OCI-LY1 (cell line): ENCODE data around the gene TMEM196.

Source experiments
- H2AFZ ChIP-seq: fragments of 200-600 bp; sonication (generic), shearing (Covaris generic); 2 replicates; pipeline ENCODE4 v1.6.0; 2014; ENCODE audit warnings: antibody characterized with exemption, mild to moderate bottlenecking, low read length
- H3F3A ChIP-seq: fragments of 200-600 bp; sonication (generic), shearing (Covaris generic); 2 replicates; pipeline ENCODE4 v1.6.0; 2014; ENCODE audit warnings: mild to moderate bottlenecking, antibody characterized with exemption, low read length, moderate library complexity; ENCODE audit not compliant: insufficient read depth
- H3K27ac ChIP-seq: fragments of 200-600 bp; sonication (generic); 2 replicates; pipeline ENCODE4 v1.5.1; 2014; ENCODE audit warnings: low read length, mixed run types, mild to moderate bottlenecking, low read depth; ENCODE audit not compliant: poor library complexity, severe bottlenecking
- H3K27me3 ChIP-seq: fragments of 200-600 bp; sonication (generic); 2 replicates; pipeline ENCODE4 v1.6.0; 2014; ENCODE audit warnings: antibody characterized with exemption, mild to moderate bottlenecking, low read length, moderate library complexity; ENCODE audit not compliant: insufficient read depth
- H3K36me3 ChIP-seq: fragments of 200-600 bp; sonication (generic); 2 replicates; pipeline ENCODE4 v1.6.1; 2014; ENCODE audit warnings: mild to moderate bottlenecking, antibody characterized with exemption, low read length, moderate library complexity, mixed read lengths; ENCODE audit not compliant: insufficient read depth
- H3K4me1 ChIP-seq: fragments of 200-600 bp; sonication (generic); 2 replicates; pipeline ENCODE4 v1.5.1; 2014; ENCODE audit warnings: mild to moderate bottlenecking, low read length, moderate library complexity; ENCODE audit not compliant: insufficient read depth, severe bottlenecking
- H3K4me2 ChIP-seq: fragments of 200-600 bp; sonication (generic), shearing (Covaris generic); 2 replicates; pipeline ENCODE4 v1.6.1; 2014; ENCODE audit warnings: low read length
- H3K4me3 ChIP-seq: fragments of 200-600 bp; sonication (generic); 2 replicates; pipeline ENCODE4 v1.5.1; 2014; ENCODE audit warnings: low read length, low read depth, mild to moderate bottlenecking, mixed read lengths; ENCODE audit not compliant: poor library complexity, severe bottlenecking
- H3K79me2 ChIP-seq: fragments of 200-600 bp; shearing (Covaris generic); 2 replicates; pipeline ENCODE4 v1.6.1; 2016; ENCODE audit warnings: mixed run types, low read length, mixed read lengths; ENCODE audit not compliant: insufficient read depth
- H3K9ac ChIP-seq: fragments of 200-600 bp; sonication (generic), shearing (Covaris generic); 2 replicates; pipeline ENCODE4 v1.6.1; 2014; ENCODE audit warnings: mild to moderate bottlenecking, low read length, mixed read lengths
- H3K9me2 ChIP-seq: fragments of 200-600 bp; sonication (generic), shearing (Covaris generic); 2 replicates; pipeline ENCODE4 v1.6.1; 2014; ENCODE audit warnings: low read depth, mild to moderate bottlenecking, low read length, mixed read lengths
- H3K9me3 ChIP-seq: fragments of 200-600 bp; shearing (Covaris generic); 2 replicates; pipeline ENCODE4 v1.6.1; 2014; ENCODE audit warnings: low read length, mixed read lengths
- H4K20me1 ChIP-seq: fragments of 200-600 bp; sonication (generic), shearing (Covaris generic); 2 replicates; pipeline ENCODE4 v1.6.0; 2016; ENCODE audit warnings: mild to moderate bottlenecking, low read length; ENCODE audit not compliant: insufficient read depth
- CTCF ChIP-seq: fragments of 200-600 bp; sonication (generic), shearing (Covaris generic); IDR thresholded peaks from 2 replicates; pipeline ENCODE4 v1.5.1; 2017; ENCODE audit warnings: mild to moderate bottlenecking, antibody characterized with exemption, low read length, moderate library complexity, mixed read lengths
- EZH2 ChIP-seq: fragments of 200-600 bp; sonication (generic), shearing (Covaris generic); IDR thresholded peaks from 2 replicates; pipeline ENCODE4 v1.8.0; 2017; ENCODE audit warnings: borderline replicate concordance, mixed run types, mild to moderate bottlenecking, antibody characterized with exemption, low read length, moderate library complexity, mixed read lengths

TMEM196 gene

DNA sequence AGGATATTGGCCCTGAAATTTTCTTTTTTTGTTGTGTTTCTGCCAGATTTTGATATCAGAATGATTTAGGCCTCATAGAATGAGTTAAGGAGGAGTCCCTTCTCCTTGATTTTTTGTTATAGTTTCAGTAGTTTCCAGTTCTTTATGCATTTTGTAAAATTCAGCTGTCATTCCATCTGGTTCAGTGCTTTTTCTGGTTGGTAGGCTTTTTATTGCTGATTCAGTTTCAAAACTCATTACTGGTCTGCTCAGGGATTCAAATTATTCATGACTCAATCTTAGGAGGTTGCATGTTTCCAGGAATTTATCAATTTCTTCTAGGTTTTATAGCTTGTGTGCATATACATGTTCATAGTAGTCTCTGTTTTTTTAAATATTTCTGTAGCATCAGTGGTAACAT lies 10.1 kb upstream of the TMEM196 start:
- no peaks in the 10 kb centered on the region for H3K79me2 ChIP-seq
- H3K4me2 ChIP-seq: no peak overlapping the region
- H4K20me1 ChIP-seq: no peaks in the 10 kb centered on the region
- no peaks in the 10 kb centered on the region for H3F3A ChIP-seq
- no peak overlapping the region for H3K4me3 ChIP-seq
- 0 out of 2 replicates have a peak, but pooled peaks cover 3% of the 10 kb centered on the region for H3K9me3 ChIP-seq
- no peaks in the 10 kb centered on the region for H3K4me1 ChIP-seq
- no peak overlapping the region for H3K27ac ChIP-seq
- TF ChIP-seq EZH2: no peak
- no peak for TF ChIP-seq CTCF
- 0 out of 2 replicates have a peak, but pooled peaks cover 3% of the 10 kb centered on the region for H3K9me2 ChIP-seq
- no peak overlapping the region for H2AFZ ChIP-seq
- H3K9ac ChIP-seq: no peak overlapping the region
- H3K27me3 ChIP-seq: no peaks in the 10 kb centered on the region
- H3K36me3 ChIP-seq: no peaks in the 10 kb centered on the region

GRCh38 chr7:19776981-19777380 lies 3.6 kb upstream of the TMEM196 start:
- H3F3A ChIP-seq: no peaks in the 10 kb centered on the region
- H3K4me1 ChIP-seq: no peaks in the 10 kb centered on the region
- no peak overlapping the region for H3K27ac ChIP-seq
- H3K4me3 ChIP-seq: no peak overlapping the region
- H2AFZ ChIP-seq: no peak overlapping the region
- TF ChIP-seq CTCF (no peak), EZH2 (no peak)
- H3K36me3 ChIP-seq: no peaks in the 10 kb centered on the region
- no peak overlapping the region for H3K9ac ChIP-seq
- no peaks in the 10 kb centered on the region for H4K20me1 ChIP-seq
- no peak overlapping the region for H3K4me2 ChIP-seq
- H3K9me3 ChIP-seq: no peaks in the 10 kb centered on the region
- H3K27me3 ChIP-seq: no peaks in the 10 kb centered on the region
- no peaks in the 10 kb centered on the region for H3K79me2 ChIP-seq
- H3K9me2 ChIP-seq: 0 out of 2 replicates have a peak, but pooled peaks cover 3% of the 10 kb centered on the region

DNA sequence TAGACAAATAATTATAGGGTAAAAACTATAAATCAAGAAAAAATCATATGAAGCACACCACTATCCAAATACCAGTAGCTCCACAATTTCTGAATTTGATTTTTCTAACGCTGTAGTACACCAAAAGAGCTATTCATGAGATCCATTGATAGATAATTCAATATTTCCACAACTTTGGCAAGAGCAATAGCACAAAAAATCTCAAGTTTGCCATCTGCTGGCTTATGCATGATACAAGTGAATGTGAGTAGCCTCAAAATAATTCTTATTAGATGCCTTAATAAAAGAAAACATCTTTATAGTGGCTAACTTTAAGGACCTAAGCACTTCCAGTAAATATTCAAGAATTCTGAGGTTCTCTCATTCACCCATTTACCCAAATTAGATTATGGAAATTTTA lies 2.2 kb upstream of the TMEM196 start:
- no peaks in the 10 kb centered on the region for H3K9me3 ChIP-seq

More for the DNA sequence above, 2.2 kb upstream of the TMEM196 start:
- Histone ChIP-seq H3K4me2 (no peak overlapping the region), H3K4me3 (no peak overlapping the region), H3K36me3 (no peaks in the 10 kb centered on the region), H3K9me2 (0 out of 2 replicates have a peak, but pooled peaks cover 3% of the 10 kb centered on the region), H3K27me3 (no peaks in the 10 kb centered on the region), H2AFZ (no peak overlapping the region), H3K4me1 (no peaks in the 10 kb centered on the region), H3K9ac (no peak overlapping the region), H3K27ac (no peak overlapping the region), H4K20me1 (no peaks in the 10 kb centered on the region), H3F3A (no peaks in the 10 kb centered on the region), H3K79me2 (no peaks in the 10 kb centered on the region)
- no peak; the same call in 1 of the 2 replicates for TF ChIP-seq CTCF
- no peak for TF ChIP-seq EZH2
